Memory B cell (primary cell): ENCODE data around the gene TTLL5.
"Not testable (repeated sequence)": the region's sequence is repeated elsewhere in the genome, so short reads cannot be mapped to it uniquely, and the experiment has no call there.

Experiments
- ATAC-seq: fragments of 150-1000 bp; cut with Tn5 transposase; 2 replicates; pipeline ENCODE4 v1.10.0; 2021; ENCODE audit warnings: low read depth, mild to moderate bottlenecking, moderate library complexity
- DNase-seq, 2 donors: peaks; one replicate each; pipeline ENCODE4 v3.0.0; 2022; ENCODE audit warnings: low spot score in 2 of 2
- H3K27ac Mint-ChIP-seq: one replicate; pipeline ENCODE4 v1.8.0; 2022; ENCODE audit warnings: mild to moderate bottlenecking, moderate library complexity, mixed read lengths
- H3K27me3 Mint-ChIP-seq: one replicate; pipeline ENCODE4 v1.8.0; 2022; ENCODE audit warnings: mixed read lengths
- H3K36me3 Mint-ChIP-seq: one replicate; pipeline ENCODE4 v1.8.0; 2022; ENCODE audit warnings: mild to moderate bottlenecking, mixed read lengths
- H3K4me1 Mint-ChIP-seq: one replicate; pipeline ENCODE4 v1.8.0; 2022; ENCODE audit warnings: mixed read lengths
- H3K4me3 Mint-ChIP-seq: one replicate; pipeline ENCODE4 v1.8.0; 2022; ENCODE audit warnings: mild to moderate bottlenecking, moderate library complexity, mixed read lengths
- H3K9me3 Mint-ChIP-seq: one replicate; pipeline ENCODE4 v1.8.0; 2022; ENCODE audit warnings: mixed read lengths

The TTLL5 gene

DNA sequence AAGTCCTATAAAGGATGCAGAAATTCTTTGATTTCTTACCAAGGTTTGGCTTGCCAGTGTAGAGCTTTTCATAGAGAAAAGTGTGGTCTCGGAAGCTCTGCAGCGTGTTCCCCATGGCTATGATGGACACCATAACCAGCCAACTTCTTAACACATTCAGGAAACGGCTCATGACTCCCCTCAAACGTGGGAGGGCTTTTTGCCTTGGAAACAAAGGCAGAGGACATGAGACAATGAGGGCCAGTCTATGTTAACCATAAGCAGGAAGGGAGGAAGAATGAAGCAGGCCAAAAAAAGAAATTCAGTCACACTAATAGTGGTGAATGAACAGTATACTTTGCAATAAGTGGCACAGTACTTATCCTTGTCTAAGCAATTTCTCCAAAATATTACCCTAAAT, 3.7 kb upstream of the TTLL5 start:
- ATAC-seq (no peak), DNase-seq (no peak)
- Mint-ChIP-seq H3K36me3 (peaks cover 10% of the 10 kb centered on the region), H3K27ac (peak overlapping the region; percentile 58), H3K27me3 (no peaks in the 10 kb centered on the region), H3K4me1 (peaks cover 13% of the 10 kb centered on the region), H3K9me3 (no peaks in the 10 kb centered on the region), H3K4me3 (no peak overlapping the region)

DNA sequence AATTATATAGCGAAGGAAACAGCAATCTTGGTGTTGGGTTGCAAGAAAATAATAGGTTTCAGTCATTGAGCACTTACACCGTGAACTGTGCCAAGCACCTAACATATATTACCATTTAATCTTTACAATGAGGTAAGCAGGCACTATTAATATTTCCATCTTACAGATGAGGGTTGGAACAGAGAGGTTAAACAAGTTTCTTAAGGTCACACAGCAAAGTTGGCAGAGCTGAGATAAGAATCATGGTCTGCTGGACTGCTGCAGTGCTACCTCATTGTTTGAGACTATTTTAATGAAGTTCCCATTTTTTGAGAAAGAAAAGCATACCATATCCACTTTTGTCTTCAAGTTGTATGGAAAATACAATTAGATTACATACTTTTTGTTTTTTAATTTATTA, 2.1 kb upstream of the TTLL5 start:
- peaks cover 13% of the 10 kb centered on the region for H3K4me1 Mint-ChIP-seq
- H3K4me3 Mint-ChIP-seq: no peak overlapping the region
- ATAC-seq (no peak), DNase-seq (no peak)
- H3K27ac Mint-ChIP-seq: peak overlapping the region; percentile 68
- no peaks in the 10 kb centered on the region for H3K9me3 Mint-ChIP-seq
- peaks cover 4% of the 10 kb centered on the region for H3K36me3 Mint-ChIP-seq
- no peaks in the 10 kb centered on the region for H3K27me3 Mint-ChIP-seq

DNA sequence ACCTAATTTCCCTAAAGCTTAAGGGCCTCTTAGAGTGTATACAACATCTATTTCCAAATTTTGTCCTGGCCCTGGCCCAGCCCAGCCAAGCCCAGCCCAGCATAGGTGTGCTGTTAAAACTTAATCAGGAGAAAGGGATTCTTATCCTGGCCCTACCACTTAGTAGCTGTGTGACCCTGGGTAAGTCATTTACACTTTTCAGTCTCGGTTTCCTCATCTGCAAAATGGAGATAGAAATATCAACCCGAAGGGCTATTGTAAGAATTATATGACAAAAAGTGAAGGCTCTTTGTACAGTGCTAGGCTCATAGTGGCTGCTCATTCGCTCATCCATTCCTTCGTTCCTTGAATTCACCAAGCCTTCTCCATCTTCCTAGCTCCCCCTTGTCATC, 812 bp upstream of the TTLL5 start:
- Mint-ChIP-seq H3K9me3 (no peaks in the 10 kb centered on the region), H3K4me3 (peak overlapping the region; percentile 92), H3K27ac (peak overlapping the region; percentile 92), H3K36me3 (peaks cover 2% of the 10 kb centered on the region), H3K27me3 (no peaks in the 10 kb centered on the region), H3K4me1 (peaks cover 13% of the 10 kb centered on the region)
- DNase-seq (no peak), ATAC-seq (no peak)

DNA sequence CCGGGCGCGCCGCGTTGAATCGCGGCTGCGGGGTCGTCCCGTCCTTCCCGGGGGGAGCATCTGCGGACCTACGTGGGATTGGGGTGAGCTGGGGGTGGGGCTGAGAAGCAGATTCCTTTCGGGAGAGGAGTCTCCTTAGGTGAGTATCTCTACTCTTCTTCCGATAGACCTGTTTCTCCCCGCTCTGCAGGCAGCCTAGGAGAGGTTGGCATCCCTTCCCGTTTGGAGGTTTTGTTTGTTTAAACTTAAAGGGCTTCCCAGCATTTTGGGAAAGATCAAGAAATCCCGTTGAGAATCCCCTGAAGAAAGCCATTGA, 411 bp downstream of the TTLL5 start:
- Mint-ChIP-seq H3K4me1 (peaks cover 13% of the 10 kb centered on the region), H3K36me3 (peaks cover under 1% of the 10 kb centered on the region), H3K27ac (peak overlapping the region; percentile 92), H3K27me3 (no peaks in the 10 kb centered on the region), H3K4me3 (peak overlapping the region; percentile 92), H3K9me3 (no peaks in the 10 kb centered on the region)
- ATAC-seq (no peak), DNase-seq (no peak)

DNA sequence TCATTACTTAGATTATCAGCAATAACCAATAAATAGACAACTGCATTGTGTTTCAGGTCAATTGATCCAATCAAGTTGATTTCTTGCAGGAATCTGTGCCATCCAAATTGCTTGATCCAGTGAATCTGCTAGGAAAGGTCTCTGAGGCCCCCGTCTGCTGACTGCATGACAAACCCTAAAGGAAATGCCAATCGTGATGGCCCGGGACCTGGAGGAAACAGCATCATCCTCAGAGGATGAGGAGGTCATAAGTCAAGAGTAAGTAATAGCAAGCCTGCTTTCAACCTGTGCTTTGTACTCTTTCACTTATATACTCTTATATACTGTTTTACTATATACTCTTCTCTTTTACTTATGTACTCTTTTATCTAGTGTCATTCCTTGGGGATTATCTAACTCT, 1.9 kb downstream of the TTLL5 start:
- Mint-ChIP-seq H3K27me3 (no peaks in the 10 kb centered on the region), H3K36me3 (peaks cover 1% of the 10 kb centered on the region), H3K27ac (no peak overlapping the region), H3K4me3 (no peak overlapping the region), H3K4me1 (peaks cover 13% of the 10 kb centered on the region), H3K9me3 (no peaks in the 10 kb centered on the region)
- ATAC-seq (no peak), DNase-seq (no peak)

DNA sequence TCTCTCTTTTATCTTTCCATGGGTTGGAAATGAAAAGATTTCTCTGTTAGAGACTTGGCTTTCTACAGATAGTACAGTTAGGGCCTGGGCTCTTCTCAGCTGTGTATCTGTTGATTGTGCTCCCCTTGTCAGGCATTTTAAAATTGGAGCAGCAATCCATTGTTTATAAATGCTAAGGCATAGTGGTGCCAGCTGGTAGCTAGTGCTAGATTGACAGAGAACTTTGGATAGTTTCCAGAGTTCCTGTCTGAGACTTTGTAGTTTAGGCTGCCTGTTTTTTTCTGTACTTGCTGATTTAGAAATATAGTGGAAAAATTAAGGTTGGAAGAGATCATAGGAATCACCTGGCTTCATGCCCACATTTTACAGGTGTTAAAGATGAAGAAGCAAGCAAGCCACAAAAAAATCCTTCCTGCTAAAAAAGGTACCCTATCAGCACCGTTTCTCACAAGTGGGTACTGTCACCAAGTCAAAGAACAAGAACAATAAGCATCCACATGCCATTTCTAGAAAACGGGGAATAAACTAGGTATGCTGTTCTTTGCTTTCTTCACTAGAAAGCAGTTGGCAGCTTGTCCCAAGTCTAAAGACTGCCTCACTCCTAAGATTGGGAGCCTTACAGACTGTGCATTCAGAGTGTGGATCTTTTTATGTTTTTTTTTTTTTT, 6.2 kb downstream of the TTLL5 start:
- Mint-ChIP-seq H3K27ac (no peak overlapping the region), H3K36me3 (peaks cover 25% of the 10 kb centered on the region), H3K9me3 (peaks cover 1% of the 10 kb centered on the region), H3K4me1 (no peaks in the 10 kb centered on the region), H3K4me3 (no peak overlapping the region), H3K27me3 (no peaks in the 10 kb centered on the region)
- no peak for DNase-seq
- ATAC-seq: no peak

DNA sequence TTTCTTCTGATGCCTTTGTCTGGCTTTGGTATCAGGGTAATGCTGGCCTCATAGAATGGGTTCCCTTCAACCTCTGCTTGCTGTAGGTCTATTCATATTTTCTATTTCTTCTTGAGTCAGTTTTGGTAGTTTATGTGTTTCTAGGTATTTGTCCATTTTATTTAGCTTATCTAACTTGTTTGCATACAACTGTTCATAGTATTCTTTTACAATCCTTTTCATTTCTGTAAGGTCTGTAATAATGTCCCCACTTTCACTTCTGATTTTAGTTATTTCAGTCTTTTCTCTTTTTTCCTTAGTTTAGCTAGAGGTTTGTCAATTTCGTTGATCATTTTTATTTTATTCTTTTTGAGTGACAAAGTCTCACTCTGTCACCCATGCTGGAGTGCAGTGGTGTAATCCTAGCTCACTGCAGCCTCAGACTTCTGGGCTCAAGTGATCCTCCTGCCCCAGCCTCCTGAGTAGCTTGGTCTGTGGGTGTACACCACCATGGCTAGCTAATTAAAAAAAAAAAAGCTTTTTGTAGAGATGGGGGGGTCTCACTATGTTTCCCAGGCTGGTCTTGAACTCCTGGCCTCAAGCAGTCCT, 11.7 kb downstream of the TTLL5 start:
- ATAC-seq: no peak
- peaks cover 2% of the 10 kb centered on the region for H3K9me3 Mint-ChIP-seq
- no peak overlapping the region for H3K27ac Mint-ChIP-seq
- H3K4me3 Mint-ChIP-seq: no peak overlapping the region
- H3K4me1 Mint-ChIP-seq: peaks cover 2% of the 10 kb centered on the region
- DNase-seq: no peak
- no peaks in the 10 kb centered on the region for H3K27me3 Mint-ChIP-seq
- H3K36me3 Mint-ChIP-seq: peaks cover 39% of the 10 kb centered on the region

DNA sequence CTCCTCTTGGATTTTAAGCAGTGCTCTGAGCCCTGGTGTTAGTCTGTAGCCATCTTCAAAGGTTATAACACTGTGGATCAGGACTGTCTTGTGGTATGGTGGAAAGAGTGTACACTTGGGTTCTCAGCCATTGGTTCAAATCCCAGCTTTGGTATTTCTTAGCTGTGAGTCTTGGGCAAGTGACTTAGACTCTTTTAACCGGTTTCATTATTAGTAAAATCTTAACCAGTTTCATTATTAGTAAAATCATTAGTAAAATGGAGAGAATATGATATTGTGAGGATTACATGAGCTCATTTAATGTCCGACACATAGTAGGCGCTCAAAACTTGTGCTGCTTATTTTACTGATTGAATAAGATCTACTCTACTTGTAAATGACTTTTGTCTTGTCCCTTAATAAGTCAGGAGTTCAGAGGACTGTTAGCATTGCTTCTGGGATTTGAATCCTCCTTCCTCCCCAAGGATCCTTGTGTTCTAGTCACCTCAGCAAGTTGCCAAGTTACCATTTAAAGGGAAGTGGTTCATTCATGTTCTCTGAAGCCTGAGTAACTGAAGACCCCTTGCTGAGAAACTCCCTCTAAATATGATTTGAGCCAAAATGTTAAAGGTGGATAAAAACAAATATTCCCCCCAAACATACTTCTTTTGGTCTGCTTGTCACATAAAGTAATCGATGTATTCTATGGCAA, 12.4 kb downstream of the TTLL5 start:
- no peak for ATAC-seq
- peaks cover 2% of the 10 kb centered on the region for H3K9me3 Mint-ChIP-seq
- peaks cover 41% of the 10 kb centered on the region for H3K36me3 Mint-ChIP-seq
- H3K27ac Mint-ChIP-seq: no peak overlapping the region
- peaks cover 2% of the 10 kb centered on the region for H3K4me1 Mint-ChIP-seq
- H3K4me3 Mint-ChIP-seq: no peak overlapping the region
- H3K27me3 Mint-ChIP-seq: no peaks in the 10 kb centered on the region
- DNase-seq: no peak

DNA sequence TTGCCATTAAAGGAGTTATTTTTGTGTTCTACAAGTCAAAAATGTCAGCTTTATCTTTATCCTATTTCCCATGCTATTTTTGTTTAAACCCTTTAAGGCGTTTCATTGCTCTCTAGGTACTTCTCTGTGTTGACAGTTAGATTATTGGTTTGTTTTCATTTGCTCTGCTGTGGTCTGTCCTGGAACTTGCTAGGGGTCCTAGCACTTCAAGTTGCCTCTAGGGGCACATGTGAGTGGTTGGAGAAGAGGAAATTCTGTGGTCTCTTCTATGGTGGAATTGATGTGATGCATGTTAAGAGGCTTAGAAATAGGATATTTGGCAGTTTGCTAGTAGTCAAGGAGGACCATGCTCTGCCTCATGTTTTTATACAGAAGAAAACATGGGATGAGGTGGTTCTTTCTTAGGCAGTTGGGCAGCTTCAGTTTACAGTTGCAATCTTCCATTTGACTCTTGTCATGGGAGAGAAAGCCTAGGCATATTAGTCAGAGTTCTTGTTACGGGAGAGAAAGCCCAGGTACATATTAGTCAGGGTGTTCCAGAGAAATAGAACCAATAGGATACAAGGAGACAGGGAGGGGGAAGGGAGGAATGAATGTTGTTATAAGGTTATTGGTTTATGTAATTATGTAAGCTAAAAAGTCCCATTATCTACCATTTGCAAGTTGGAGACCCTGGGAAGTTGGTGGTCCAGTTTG, 14.4 kb downstream of the TTLL5 start:
- peaks cover 2% of the 10 kb centered on the region for H3K4me1 Mint-ChIP-seq
- peaks cover 26% of the 10 kb centered on the region for H3K36me3 Mint-ChIP-seq
- H3K27me3 Mint-ChIP-seq: no peaks in the 10 kb centered on the region
- peaks cover 2% of the 10 kb centered on the region for H3K9me3 Mint-ChIP-seq
- ATAC-seq (no peak), DNase-seq (no peak)
- H3K4me3 Mint-ChIP-seq: no peak overlapping the region
- H3K27ac Mint-ChIP-seq: no peak overlapping the region

DNA sequence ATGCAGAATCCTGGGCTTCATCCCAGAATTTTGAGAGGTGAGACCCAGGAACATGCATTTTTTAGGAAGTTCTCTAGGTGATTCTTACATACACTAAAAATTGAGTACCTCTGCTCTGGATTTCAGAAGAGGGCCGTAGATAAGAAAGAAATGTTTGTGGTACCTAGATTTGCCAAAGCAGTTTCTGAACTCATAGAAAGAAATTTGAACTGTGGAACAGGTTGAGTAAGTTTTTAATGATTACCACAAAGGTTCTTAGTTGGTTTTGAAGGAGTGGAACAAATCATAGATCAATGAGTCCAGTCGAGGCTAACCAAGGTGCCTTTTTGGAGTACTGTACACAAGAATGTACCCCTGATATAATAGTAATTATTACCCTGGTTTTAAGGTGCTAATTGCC, 24.9 kb downstream of the TTLL5 start:
- Mint-ChIP-seq H3K27ac (no peak overlapping the region), H3K9me3 (no peaks in the 10 kb centered on the region), H3K4me1 (no peaks in the 10 kb centered on the region), H3K4me3 (no peak overlapping the region), H3K36me3 (peaks cover 28% of the 10 kb centered on the region), H3K27me3 (no peaks in the 10 kb centered on the region)
- ATAC-seq (no peak), DNase-seq (no peak)

DNA sequence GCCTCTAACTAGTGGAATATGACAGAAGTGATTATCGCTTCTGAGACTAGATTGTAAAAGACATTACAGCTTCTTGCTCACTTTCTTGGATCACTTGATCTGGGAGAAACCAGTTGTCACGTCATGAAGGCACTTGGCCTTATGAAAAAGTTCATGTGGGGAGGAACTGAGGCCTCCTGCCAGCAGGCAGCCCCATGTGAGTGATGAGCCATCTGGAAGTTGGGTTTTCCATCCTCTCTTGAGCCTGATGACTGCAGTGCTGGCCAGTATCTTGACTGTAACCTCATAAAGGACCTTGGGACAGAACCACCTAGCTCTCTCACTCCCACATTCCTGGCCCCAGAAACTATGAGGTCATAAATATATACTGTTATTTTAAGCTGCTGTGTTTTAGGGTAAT, 28.0 kb downstream of the TTLL5 start:
- no peak overlapping the region for H3K4me3 Mint-ChIP-seq
- H3K27me3 Mint-ChIP-seq: no peaks in the 10 kb centered on the region
- ATAC-seq (no peak), DNase-seq (no peak)
- H3K9me3 Mint-ChIP-seq: no peaks in the 10 kb centered on the region
- peaks cover 34% of the 10 kb centered on the region for H3K36me3 Mint-ChIP-seq
- H3K4me1 Mint-ChIP-seq: no peaks in the 10 kb centered on the region
- H3K27ac Mint-ChIP-seq: no peak overlapping the region

DNA sequence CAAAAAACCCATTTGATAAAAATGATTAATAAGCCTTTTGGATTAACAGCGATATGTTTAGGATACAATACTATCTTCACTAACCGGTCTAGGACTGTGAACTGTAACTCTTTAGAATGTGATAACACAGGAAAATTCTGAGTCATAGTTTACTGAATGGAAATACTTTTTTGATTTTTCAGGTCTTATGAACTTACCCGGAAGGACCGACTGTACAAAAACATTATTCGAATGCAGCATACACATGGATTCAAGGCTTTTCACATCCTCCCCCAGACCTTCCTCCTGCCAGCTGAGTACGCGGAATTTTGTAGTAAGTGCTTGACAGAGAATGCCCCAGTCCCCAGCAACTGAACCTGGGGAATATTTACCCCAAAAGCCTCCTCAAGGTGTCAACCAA, 29.0 kb downstream of the TTLL5 start:
- Mint-ChIP-seq H3K36me3 (peaks cover 32% of the 10 kb centered on the region), H3K27me3 (no peaks in the 10 kb centered on the region), H3K27ac (no peak overlapping the region), H3K9me3 (peaks cover 3% of the 10 kb centered on the region), H3K4me1 (no peaks in the 10 kb centered on the region), H3K4me3 (no peak overlapping the region)
- ATAC-seq: no peak
- no peak for DNase-seq

DNA sequence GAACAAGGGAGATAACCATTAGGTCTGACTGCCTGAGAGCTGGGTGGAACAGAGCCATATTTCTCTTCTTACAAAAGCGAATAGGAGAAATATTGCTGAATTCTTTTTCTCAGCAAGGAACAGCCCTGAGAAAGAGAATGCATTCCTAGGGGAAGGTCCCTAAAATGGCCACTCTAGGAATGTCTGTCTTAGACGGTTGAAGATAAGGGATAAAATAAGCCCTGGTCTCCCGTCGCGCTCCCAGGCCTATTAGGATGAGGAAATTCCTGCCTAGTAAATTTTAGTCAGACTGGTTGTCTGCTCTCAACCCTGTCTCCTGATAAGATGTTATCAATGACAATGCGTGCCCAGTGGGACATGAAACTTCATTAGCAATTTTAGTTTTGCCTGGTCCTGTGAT, 34.0 kb downstream of the TTLL5 start:
- DNase-seq, H3K27ac Mint-ChIP-seq, H3K27me3 Mint-ChIP-seq, H3K4me3 Mint-ChIP-seq, H3K9me3 Mint-ChIP-seq, H3K4me1 Mint-ChIP-seq, ATAC-seq: not testable (repeated sequence)
- peaks cover 48% of the 10 kb centered on the region for H3K36me3 Mint-ChIP-seq

DNA sequence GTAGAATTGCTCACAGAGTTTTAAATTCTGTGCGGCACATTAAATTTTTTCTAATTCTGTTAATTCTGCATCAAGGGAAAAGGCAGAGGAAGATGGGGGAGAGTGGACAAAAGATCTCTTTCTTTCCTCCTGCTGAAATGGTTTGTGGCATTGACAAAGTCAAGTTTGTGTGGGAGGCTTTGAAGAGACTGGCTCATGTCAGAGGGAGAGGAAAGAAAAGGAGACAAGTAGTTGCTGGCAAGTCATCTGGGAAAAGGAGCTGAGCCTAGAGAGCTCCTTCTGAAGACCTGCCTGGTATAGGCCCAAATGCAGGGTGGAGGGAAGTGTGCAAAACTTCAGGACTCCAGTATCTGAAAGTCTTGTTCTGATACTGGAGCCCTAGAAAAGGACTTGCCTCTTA, 36.3 kb downstream of the TTLL5 start:
- no peaks in the 10 kb centered on the region for H3K27me3 Mint-ChIP-seq

More for the DNA sequence above, 36.3 kb downstream of the TTLL5 start:
- no peak for ATAC-seq
- Mint-ChIP-seq H3K9me3 (peaks cover 4% of the 10 kb centered on the region), H3K4me3 (no peak overlapping the region), H3K4me1 (peaks cover 5% of the 10 kb centered on the region), H3K27ac (no peak overlapping the region), H3K36me3 (peaks cover 53% of the 10 kb centered on the region)
- no peak for DNase-seq
